GM12891 (cell line): ENCODE data around the gene H1-8.

ENCODE experiments used
- PAX5 ChIP-seq: IDR thresholded peaks from 2 replicates; pipeline ENCODE4 v1.6.1; 2011; ENCODE audit warnings: low read length, moderate library complexity, mild to moderate bottlenecking; ENCODE audit not compliant: insufficient read depth, severe bottlenecking
- POLR2A ChIP-seq: IDR thresholded peaks from 2 replicates; pipeline ENCODE4 v1.6.1; 2011; ENCODE audit warnings: low read depth, low read length, control low read depth
- POLR2AphosphoS5 ChIP-seq: IDR thresholded peaks from 2 replicates; pipeline ENCODE4 v1.6.1; 2011; ENCODE audit warnings: low read depth, low read length, control low read depth
- TAF1 ChIP-seq: IDR thresholded peaks from 2 replicates; pipeline ENCODE4 v1.6.1; 2011; ENCODE audit warnings: low read depth, low read length, control low read depth

DNA sequence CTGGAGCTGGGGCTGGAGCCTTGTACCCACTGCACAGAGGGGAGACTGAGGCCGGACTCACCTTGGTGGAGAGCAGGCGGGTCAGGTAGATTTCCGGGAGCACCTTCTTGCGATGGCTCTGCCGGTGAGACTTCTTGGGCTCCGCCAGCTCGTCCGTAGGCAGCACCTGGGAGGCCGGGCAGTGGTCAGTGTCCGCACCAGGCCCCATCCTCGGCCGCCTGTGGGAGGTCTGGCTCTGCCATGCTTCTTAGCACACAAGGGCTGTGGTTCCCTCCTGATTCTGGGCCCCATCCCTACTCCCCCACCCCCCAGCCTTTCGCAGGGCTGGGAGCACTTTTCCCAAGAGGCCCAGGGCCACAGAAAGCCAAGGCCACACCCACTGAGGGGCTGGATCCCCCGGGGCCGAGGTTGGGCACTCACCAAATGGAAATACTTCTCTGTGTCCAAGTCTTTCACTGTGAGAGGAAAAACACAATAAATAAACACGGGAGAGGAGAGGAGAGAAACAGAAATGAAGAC lies 17.4 kb downstream of the H1-8 start:
- no peak for TF ChIP-seq PAX5
- no peak for TF ChIP-seq POLR2A
- no peak for TF ChIP-seq POLR2AphosphoS5
- no peak for TF ChIP-seq TAF1
